Skeletal muscle tissue (tissue), 4 donors: Measurements from ENCODE around the gene ALDH1L1. TPM values are rescaled to one million over a fixed set of nuclear protein-coding genes. Genes with fewer than 3 reads are reported as not detected.

Source experiments
- H3K27ac ChIP-seq: one replicate; pipeline ENCODE4 v1.7.0; 2013; ENCODE audit warnings: mild to moderate bottlenecking, low read depth, low read length, inconsistent platforms
- H3K27me3 ChIP-seq, 3 donors: one replicate each; pipeline ENCODE4 v1.7.0; 2013; ENCODE audit warnings: low read length in 3 of 3; ENCODE audit not compliant: control insufficient read depth in 3 of 3, insufficient read depth in 3 of 3
- H3K36me3 ChIP-seq, 3 donors: one replicate each; pipeline ENCODE4 v1.7.0; 2013; ENCODE audit warnings: low read length in 3 of 3; ENCODE audit not compliant: control insufficient read depth in 3 of 3, insufficient read depth in 3 of 3
- H3K4me1 ChIP-seq, 3 donors: one replicate each; pipeline ENCODE4 v1.7.0; 2013; ENCODE audit warnings: low read length in 3 of 3, mild to moderate bottlenecking in 3 of 3; ENCODE audit not compliant: control insufficient read depth in 3 of 3, insufficient read depth in 3 of 3
- H3K4me3 ChIP-seq, 3 donors: one replicate each; pipeline ENCODE4 v1.7.0; 2013; ENCODE audit warnings: low read length in 3 of 3
- H3K9ac ChIP-seq, 3 donors: one replicate each; pipeline ENCODE4 v1.7.0; 2013; ENCODE audit warnings: low read length in 3 of 3, mild to moderate bottlenecking in 3 of 3, moderate library complexity in 2 of 3, low read depth in 1 of 3
- H3K9me3 ChIP-seq, 3 donors: one replicate each; pipeline ENCODE4 v1.7.0; 2013; ENCODE audit warnings: low read length in 3 of 3; ENCODE audit not compliant: control insufficient read depth in 3 of 3
- total RNA-seq: library from RNA; depleted of rRNA; stranded (reverse); fragments of >200 nt; gene quantifications from one replicate; pipeline ENCODE4 v1.2.3, GENCODE V29; 2014
- donor health status: Osteomylitis.

The ALDH1L1 gene
- total RNA-seq, 1 donor from 2014 or later: 2.6 TPM

DNA sequence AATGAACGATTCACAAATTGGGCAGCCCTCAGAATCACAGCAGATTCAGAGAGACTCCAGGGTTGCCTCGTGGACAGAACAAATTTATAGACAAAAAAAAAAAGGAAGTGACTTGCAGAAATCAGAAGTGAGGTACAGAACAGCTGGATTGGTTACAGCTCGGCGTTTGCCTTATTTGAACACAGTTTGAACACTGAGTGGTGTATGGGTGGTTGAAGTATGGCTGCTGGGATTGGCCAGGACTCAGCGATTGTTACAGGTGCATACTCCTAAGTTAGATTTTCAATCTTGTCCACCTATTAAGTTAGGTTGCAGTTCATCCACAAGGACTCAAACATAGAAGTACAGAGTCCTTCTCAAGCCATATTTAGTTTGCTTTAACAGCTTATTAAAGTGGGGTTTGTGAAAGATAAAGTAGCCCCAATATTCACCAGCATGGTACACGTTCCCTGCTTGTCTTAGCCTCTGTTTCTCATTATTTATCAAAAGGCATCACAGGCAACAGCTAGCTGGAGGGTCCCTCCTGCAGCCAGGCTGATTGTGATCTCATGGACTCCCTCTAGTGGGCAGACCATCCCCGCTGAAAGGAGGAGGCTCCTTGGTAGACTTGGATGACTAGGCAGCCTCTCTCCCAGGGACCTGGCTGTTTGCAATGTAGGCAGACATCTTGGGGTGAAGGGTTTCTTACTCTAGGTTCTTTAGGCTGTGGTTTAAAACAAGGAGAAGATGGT lies 17.6 kb upstream of the ALDH1L1 start:
- no peaks in the 10 kb centered on the region for H3K27me3 ChIP-seq
- no peak overlapping the region for H3K9ac ChIP-seq
- peaks cover 0 to 6% (median 4%) of the 10 kb centered on the region in 3 donors for H3K4me1 ChIP-seq
- H3K4me3 ChIP-seq: peak overlapping the region in 1 of 3 donors; percentile 23
- no peaks in the 10 kb centered on the region for H3K36me3 ChIP-seq
- no peaks in the 10 kb centered on the region for H3K9me3 ChIP-seq
- H3K27ac ChIP-seq: peak overlapping the region; percentile 44

DNA sequence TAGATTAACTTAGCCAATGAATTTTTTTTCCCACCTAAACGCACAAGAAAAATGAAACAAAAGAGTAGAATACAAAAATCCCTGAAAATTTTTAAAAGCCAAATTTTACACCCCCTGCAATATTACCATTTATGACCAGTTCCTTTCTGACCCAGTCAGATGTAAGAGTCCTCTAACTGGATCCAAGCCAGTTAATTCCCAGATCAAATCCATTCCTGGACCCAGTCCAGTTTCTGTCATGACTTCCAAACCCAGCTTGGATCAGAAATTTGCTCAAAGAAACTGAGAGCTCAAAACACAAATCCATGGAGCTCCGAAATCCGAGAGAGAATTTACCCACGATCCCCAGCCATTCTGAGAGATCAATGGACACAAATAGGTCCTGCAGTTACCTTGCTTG lies 17.0 kb upstream of the ALDH1L1 start:
- H3K4me1 ChIP-seq: peaks cover 0 to 6% (median 4%) of the 10 kb centered on the region in 3 donors
- H3K4me3 ChIP-seq: peak overlapping the region in 2 of 3 donors; percentile 23 to 31
- H3K36me3 ChIP-seq: no peaks in the 10 kb centered on the region
- H3K9me3 ChIP-seq: no peaks in the 10 kb centered on the region
- H3K9ac ChIP-seq: no peak overlapping the region
- H3K27ac ChIP-seq: peak overlapping the region; percentile 44
- H3K27me3 ChIP-seq: no peaks in the 10 kb centered on the region

DNA sequence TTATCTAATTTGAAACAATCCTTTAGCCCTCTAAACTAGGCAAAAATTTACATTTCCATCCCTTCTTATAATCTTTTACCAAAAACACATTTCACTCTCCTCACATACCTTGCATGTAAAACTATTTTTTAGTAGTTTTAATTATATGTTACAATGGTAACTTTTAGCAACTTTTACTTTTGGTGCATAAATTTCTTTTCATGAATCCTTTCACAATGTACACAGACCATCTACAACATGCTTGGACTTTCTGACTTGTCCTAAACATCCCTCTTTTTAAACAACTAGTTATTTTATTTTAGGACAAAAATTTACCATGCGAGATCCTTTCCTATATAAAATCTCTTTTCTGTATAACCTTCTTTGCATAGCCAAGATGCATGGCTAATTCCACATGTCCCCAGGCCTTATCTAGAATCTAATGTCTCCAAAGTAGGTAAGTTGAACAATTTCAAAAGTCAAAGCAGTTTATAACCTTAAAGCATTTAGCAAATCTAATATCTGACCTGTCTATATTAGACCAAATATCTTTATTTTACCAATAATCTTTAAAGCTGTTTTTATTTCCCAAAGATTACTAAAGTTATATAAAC lies 14.4 kb upstream of the ALDH1L1 start:
- H3K27ac ChIP-seq: no peak overlapping the region
- no peaks in the 10 kb centered on the region for H3K36me3 ChIP-seq
- no peak overlapping the region for H3K4me3 ChIP-seq
- no peak overlapping the region for H3K9ac ChIP-seq
- H3K4me1 ChIP-seq: peaks cover 0 to 6% (median 4%) of the 10 kb centered on the region in 3 donors
- H3K9me3 ChIP-seq: no peaks in the 10 kb centered on the region
- H3K27me3 ChIP-seq: no peaks in the 10 kb centered on the region

- Histone ChIP-seq H3K27me3 (no peaks in the 10 kb centered on the region), H3K9me3 (no peaks in the 10 kb centered on the region), H3K4me3 (no peak overlapping the region), H3K9ac (no peak overlapping the region), H3K4me1 (peaks cover 0 to 8% (median 6%) of the 10 kb centered on the region in 3 donors), H3K27ac (no peak overlapping the region), H3K36me3 (no peaks in the 10 kb centered on the region)
These were observed 10.9 kb upstream of the ALDH1L1 start for GRCh38 chr3:126191246-126191645.

GRCh38 chr3:126187920-126188319 lies 7.5 kb upstream of the ALDH1L1 start:
- H3K27me3 ChIP-seq: no peaks in the 10 kb centered on the region
- H3K4me3 ChIP-seq: no peak overlapping the region
- no peak overlapping the region for H3K9ac ChIP-seq
- H3K9me3 ChIP-seq: no peaks in the 10 kb centered on the region
- H3K36me3 ChIP-seq: no peaks in the 10 kb centered on the region
- no peak overlapping the region for H3K27ac ChIP-seq
- peaks cover 0 to 21% (median 14%) of the 10 kb centered on the region in 3 donors for H3K4me1 ChIP-seq

DNA sequence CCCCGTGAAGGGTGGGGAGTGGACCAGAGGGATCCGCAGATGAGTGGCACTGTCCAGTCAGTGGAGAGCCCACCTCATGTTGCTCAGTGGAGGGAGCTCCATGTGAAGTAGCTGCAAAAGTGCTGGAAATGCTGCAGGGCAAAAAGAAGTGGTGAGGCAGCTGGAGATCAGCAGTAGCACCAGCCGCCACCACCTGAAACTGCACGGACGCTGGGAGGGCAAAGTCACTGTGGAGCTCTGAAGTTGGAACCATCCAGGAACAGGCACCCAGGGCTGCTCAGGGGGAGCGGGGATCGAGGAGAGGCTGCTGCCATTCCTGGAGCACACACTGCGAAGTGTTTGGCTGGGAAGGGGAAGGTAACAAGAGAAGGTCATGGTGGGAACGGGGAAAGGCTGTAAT lies 6.4 kb upstream of the ALDH1L1 start:
- Histone ChIP-seq H3K4me3 (no peak overlapping the region), H3K27ac (no peak overlapping the region), H3K9ac (no peak overlapping the region), H3K27me3 (no peaks in the 10 kb centered on the region), H3K4me1 (peaks cover 1 to 30% (median 15%) of the 10 kb centered on the region in 3 donors), H3K9me3 (no peaks in the 10 kb centered on the region), H3K36me3 (no peaks in the 10 kb centered on the region)

GRCh38 chr3:126186271-126186670 lies 5.9 kb upstream of the ALDH1L1 start:
- Histone ChIP-seq H3K4me1 (peaks cover 6 to 35% (median 19%) of the 10 kb centered on the region in 3 donors), H3K9ac (no peak overlapping the region), H3K4me3 (no peak overlapping the region), H3K27me3 (peaks cover 0 to 2% (median 1%) of the 10 kb centered on the region in 3 donors), H3K27ac (no peak overlapping the region), H3K9me3 (no peaks in the 10 kb centered on the region), H3K36me3 (no peaks in the 10 kb centered on the region)

DNA sequence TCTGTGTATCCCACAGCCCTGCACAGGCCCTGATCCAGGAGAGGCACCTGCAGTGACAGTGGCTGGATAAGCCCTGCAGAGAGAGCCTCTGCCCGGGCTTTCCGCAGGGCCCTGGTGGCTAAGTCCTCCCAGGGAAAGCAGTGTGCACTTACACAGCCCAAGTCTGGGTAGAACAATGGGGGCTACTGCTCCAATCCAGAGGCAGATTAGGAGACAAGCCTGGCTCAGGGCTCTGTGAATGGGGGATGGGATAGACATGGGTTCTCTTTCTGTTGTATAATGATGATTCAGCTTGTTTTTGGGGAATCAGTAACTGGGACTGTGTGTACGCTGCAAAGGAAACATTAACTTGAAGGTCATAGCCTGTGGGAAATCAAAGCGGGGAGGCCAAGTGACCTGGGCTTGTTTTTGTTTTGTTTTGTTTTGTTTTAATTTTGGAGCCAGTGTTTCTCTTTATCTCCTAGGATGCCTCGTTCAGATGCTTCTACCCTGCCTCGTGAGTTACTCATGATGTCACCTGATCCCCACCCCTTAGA lies 4.1 kb upstream of the ALDH1L1 start:
- no peaks in the 10 kb centered on the region for H3K36me3 ChIP-seq

GRCh38 chr3:126181398-126181725 lies 976 bp upstream of the ALDH1L1 start:
- Histone ChIP-seq H3K9ac (peak overlapping the region; percentile 85 to 97 (median 89)), H3K27me3 (peaks cover 0 to 9% (median 4%) of the 10 kb centered on the region in 3 donors), H3K4me1 (peaks cover 14 to 39% (median 26%) of the 10 kb centered on the region in 3 donors), H3K27ac (peak overlapping the region; percentile 98), H3K4me3 (peak overlapping the region; percentile 70 to 85 (median 84)), H3K9me3 (no peaks in the 10 kb centered on the region), H3K36me3 (no peaks in the 10 kb centered on the region)

More for the DNA sequence above, 4.1 kb upstream of the ALDH1L1 start:
- Histone ChIP-seq H3K27ac (no peak overlapping the region), H3K27me3 (peaks cover 0 to 8% (median 4%) of the 10 kb centered on the region in 3 donors), H3K9ac (no peak overlapping the region), H3K4me3 (no peak overlapping the region), H3K9me3 (no peaks in the 10 kb centered on the region), H3K4me1 (peaks cover 10 to 41% (median 24%) of the 10 kb centered on the region in 3 donors)
